Measurements from ENCODE around the gene HTRA3.
"Not testable (repeated sequence)": the region's sequence is repeated elsewhere in the genome, so short reads cannot be mapped to it uniquely, and the experiment has no call there.

HTRA3 gene

GRCh38 chr4:8330821-8331574, 61.4 kb downstream of the HTRA3 start:
- DNase-seq, result peak; percentile 54

- DNase-seq, result peak; percentile 11
Measured at GRCh38 chr4:8331575-8331955, 62.0 kb downstream of the HTRA3 start.

- DNase-seq, result peak; percentile 12
Measured at GRCh38 chr4:8332038-8332857, 62.7 kb downstream of the HTRA3 start.

- DNase-seq, result peak; percentile 18
Measured at GRCh38 chr4:8332891-8333331, 63.4 kb downstream of the HTRA3 start.

GRCh38 chr4:8333726-8334460, 64.3 kb downstream of the HTRA3 start:
- DNase-seq, result peak; percentile 8

- DNase-seq, result peak; percentile 11
Measured at GRCh38 chr4:8334786-8335460, 65.4 kb downstream of the HTRA3 start.

- DNase-seq, result no peak
Measured at GRCh38 chr4:8335848-8336247, 66.3 kb downstream of the HTRA3 start.

- peak; percentile 11 for DNase-seq
Measured at GRCh38 chr4:8336412-8337075, 67.0 kb downstream of the HTRA3 start.

- peak; percentile 19 for DNase-seq
Measured at GRCh38 chr4:8338351-8338961, 68.9 kb downstream of the HTRA3 start.

GRCh38 chr4:8340781-8341241, 71.3 kb downstream of the HTRA3 start:
- DNase-seq, result peak; percentile 94

- DNase-seq, result not testable (repeated sequence)
Measured at GRCh38 chr4:8341281-8341680, 71.7 kb downstream of the HTRA3 start.

GRCh38 chr4:8341691-8342090, 72.1 kb downstream of the HTRA3 start:
- peak; percentile 69 for DNase-seq

- peak; percentile 15 for DNase-seq
Measured at GRCh38 chr4:8342651-8343261, 73.2 kb downstream of the HTRA3 start.

- DNase-seq, result peak; percentile 67
Measured at GRCh38 chr4:8343262-8343966, 73.9 kb downstream of the HTRA3 start.

GRCh38 chr4:8343967-8344331, 74.4 kb downstream of the HTRA3 start:
- no peak for DNase-seq

- peak; percentile 16 for DNase-seq
Measured at GRCh38 chr4:8344377-8344776, 74.8 kb downstream of the HTRA3 start.

- peak; percentile 10 for DNase-seq
Measured at GRCh38 chr4:8345053-8345945, 75.7 kb downstream of the HTRA3 start.

GRCh38 chr4:8345946-8346814, 76.6 kb downstream of the HTRA3 start:
- peak; percentile 15 for DNase-seq
